Skeletal muscle tissue (tissue), 4 donors: ENCODE results near the gene NAA80. TPM values are rescaled to one million over a fixed set of nuclear protein-coding genes. Genes with fewer than 3 reads are reported as not detected.
"Not testable (repeated sequence)": the region's sequence is repeated elsewhere in the genome, so short reads cannot be mapped to it uniquely, and the experiment has no call there.

ENCODE experiments used
- H3K27ac ChIP-seq: one replicate; pipeline ENCODE4 v1.7.0; 2013; ENCODE audit warnings: mild to moderate bottlenecking, low read depth, low read length, inconsistent platforms
- H3K27me3 ChIP-seq, 3 donors: one replicate each; pipeline ENCODE4 v1.7.0; 2013; ENCODE audit warnings: low read length in 3 of 3; ENCODE audit not compliant: control insufficient read depth in 3 of 3, insufficient read depth in 3 of 3
- H3K36me3 ChIP-seq, 3 donors: one replicate each; pipeline ENCODE4 v1.7.0; 2013; ENCODE audit warnings: low read length in 3 of 3; ENCODE audit not compliant: control insufficient read depth in 3 of 3, insufficient read depth in 3 of 3
- H3K4me1 ChIP-seq, 3 donors: one replicate each; pipeline ENCODE4 v1.7.0; 2013; ENCODE audit warnings: low read length in 3 of 3, mild to moderate bottlenecking in 3 of 3; ENCODE audit not compliant: control insufficient read depth in 3 of 3, insufficient read depth in 3 of 3
- H3K4me3 ChIP-seq, 3 donors: one replicate each; pipeline ENCODE4 v1.7.0; 2013; ENCODE audit warnings: low read length in 3 of 3
- H3K9ac ChIP-seq, 3 donors: one replicate each; pipeline ENCODE4 v1.7.0; 2013; ENCODE audit warnings: low read length in 3 of 3, mild to moderate bottlenecking in 3 of 3, moderate library complexity in 2 of 3, low read depth in 1 of 3
- H3K9me3 ChIP-seq, 3 donors: one replicate each; pipeline ENCODE4 v1.7.0; 2013; ENCODE audit warnings: low read length in 3 of 3; ENCODE audit not compliant: control insufficient read depth in 3 of 3
- total RNA-seq: library from RNA; depleted of rRNA; stranded (reverse); fragments of >200 nt; gene quantifications from one replicate; pipeline ENCODE4 v1.2.3, GENCODE V29; 2014
- donor health status: Osteomylitis.

The NAA80 gene
- total RNA-seq, 1 donor from 2014 or later: 1.6 TPM

- no peak overlapping the region for H3K27ac ChIP-seq
- H3K4me3 ChIP-seq: no peak overlapping the region
- no peaks in the 10 kb centered on the region for H3K36me3 ChIP-seq
- H3K9me3 ChIP-seq: no peaks in the 10 kb centered on the region
- peaks cover 0 to 8% (median 0%) of the 10 kb centered on the region in 3 donors for H3K27me3 ChIP-seq
- H3K9ac ChIP-seq: no peak overlapping the region
- H3K4me1 ChIP-seq: peaks cover 20 to 35% (median 30%) of the 10 kb centered on the region in 3 donors
These were observed 22.5 kb downstream of the NAA80 start for GRCh38 chr3:50276762-50277101.

GRCh38 chr3:50275996-50276761 lies 23.0 kb downstream of the NAA80 start:
- peaks cover 0 to 8% (median 0%) of the 10 kb centered on the region in 3 donors for H3K27me3 ChIP-seq
- H3K4me1 ChIP-seq: peaks cover 20 to 35% (median 35%) of the 10 kb centered on the region in 3 donors

DNA sequence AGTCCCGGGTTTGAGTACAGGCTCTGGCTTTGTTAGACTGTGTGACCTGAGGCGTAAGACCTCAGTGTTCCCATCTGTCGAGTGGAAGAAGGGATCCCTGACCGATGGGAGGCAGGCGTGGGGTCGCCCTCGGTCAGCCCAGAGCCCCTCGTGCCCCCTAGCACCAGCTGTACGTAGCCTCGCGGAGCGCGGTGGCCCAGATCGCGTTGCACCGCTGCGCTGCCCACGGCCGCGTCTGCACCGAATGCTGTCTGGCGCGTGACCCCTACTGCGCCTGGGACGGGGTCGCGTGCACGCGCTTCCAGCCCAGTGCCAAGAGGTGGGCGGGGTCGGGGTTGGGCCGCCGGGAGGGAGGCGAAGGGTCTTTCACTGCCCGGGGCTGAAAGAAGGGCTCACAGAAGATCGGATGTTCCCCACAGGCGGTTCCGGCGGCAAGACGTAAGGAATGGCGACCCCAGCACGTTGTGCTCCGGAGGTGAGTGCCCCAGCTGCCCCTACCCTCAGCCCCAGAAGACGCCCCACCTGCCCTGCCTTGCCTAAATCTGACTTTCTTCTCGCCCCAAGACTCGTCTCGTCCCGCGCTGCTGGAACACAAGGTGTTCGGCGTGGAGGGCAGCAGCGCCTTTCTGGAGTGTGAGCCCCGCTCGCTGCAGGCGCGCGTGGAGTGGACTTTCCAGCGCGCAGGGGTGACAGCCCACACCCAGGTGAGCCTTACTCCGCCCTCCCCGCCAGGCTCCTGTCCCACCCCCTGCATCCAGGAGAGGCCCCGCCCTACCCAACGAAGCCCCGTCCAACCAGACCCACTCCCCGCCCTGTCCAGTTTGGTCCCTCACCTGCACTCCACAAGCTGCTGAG lies 23.8 kb downstream of the NAA80 start:
- H3K27me3 ChIP-seq: peaks cover 0 to 8% (median 0%) of the 10 kb centered on the region in 3 donors
- peaks cover 21 to 43% (median 36%) of the 10 kb centered on the region in 3 donors for H3K4me1 ChIP-seq
- H3K9ac ChIP-seq: no peak overlapping the region
- no peaks in the 10 kb centered on the region for H3K36me3 ChIP-seq
- no peaks in the 10 kb centered on the region for H3K9me3 ChIP-seq
- no peak overlapping the region for H3K27ac ChIP-seq
- no peak overlapping the region for H3K4me3 ChIP-seq

More at GRCh38 chr3:50275996-50276761, 23.0 kb downstream of the NAA80 start:
- no peak overlapping the region for H3K9ac ChIP-seq
- H3K4me3 ChIP-seq: no peak overlapping the region
- H3K36me3 ChIP-seq: no peaks in the 10 kb centered on the region
- H3K9me3 ChIP-seq: no peaks in the 10 kb centered on the region
- H3K27ac ChIP-seq: no peak overlapping the region

- H3K4me1 ChIP-seq: peaks cover 29 to 50% (median 42%) of the 10 kb centered on the region in 3 donors
- no peaks in the 10 kb centered on the region for H3K9me3 ChIP-seq
- peaks cover 0 to 8% (median 0%) of the 10 kb centered on the region in 3 donors for H3K27me3 ChIP-seq
- H3K9ac ChIP-seq: no peak overlapping the region
- no peak overlapping the region for H3K27ac ChIP-seq
- H3K36me3 ChIP-seq: no peaks in the 10 kb centered on the region
- H3K4me3 ChIP-seq: no peak overlapping the region
These were observed 24.7 kb downstream of the NAA80 start for GRCh38 chr3:50274371-50275104.

GRCh38 chr3:50273689-50274065 lies 25.5 kb downstream of the NAA80 start:
- no peak overlapping the region for H3K27ac ChIP-seq
- H3K36me3 ChIP-seq: no peaks in the 10 kb centered on the region
- H3K9me3 ChIP-seq: no peaks in the 10 kb centered on the region
- H3K27me3 ChIP-seq: peaks cover 0 to 8% (median 0%) of the 10 kb centered on the region in 3 donors
- peak overlapping the region in 1 of 3 donors; percentile 73 for H3K9ac ChIP-seq
- no peak overlapping the region for H3K4me3 ChIP-seq
- peaks cover 35 to 50% (median 43%) of the 10 kb centered on the region in 3 donors for H3K4me1 ChIP-seq

DNA sequence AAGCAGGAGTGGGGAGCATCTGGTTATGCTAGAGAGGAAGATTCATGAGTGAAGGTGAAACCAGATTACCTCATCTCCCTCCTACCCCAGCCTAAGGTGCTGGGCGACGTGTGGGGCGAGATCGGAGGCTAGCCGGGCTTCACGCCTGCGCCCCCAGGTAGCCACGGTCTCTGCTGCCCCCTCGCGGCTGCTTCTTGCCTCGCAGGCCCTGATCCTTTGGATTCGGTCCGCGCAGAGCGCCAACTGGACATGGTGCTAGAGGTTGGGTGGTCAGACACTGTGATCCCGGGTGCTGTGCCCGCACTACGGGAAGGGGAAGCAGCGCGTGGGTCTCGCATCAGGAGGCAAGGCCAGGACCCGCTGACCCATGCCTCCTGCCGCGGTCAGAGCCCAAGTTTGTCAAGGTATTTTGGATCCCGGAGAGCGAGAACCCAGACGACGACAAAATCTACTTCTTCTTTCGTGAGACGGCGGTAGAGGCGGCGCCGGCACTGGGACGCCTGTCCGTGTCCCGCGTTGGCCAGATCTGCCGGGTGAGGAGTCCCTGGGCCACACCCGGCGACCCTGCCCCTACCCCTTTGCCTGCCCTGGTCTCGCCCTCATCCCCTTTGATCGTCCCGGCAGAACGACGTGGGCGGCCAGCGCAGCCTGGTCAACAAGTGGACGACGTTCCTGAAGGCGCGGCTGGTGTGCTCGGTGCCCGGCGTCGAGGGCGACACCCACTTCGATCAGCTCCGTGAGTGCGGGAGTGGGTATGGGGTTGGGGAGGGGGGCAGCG lies 26.1 kb downstream of the NAA80 start:
- no peak overlapping the region for H3K27ac ChIP-seq
- no peaks in the 10 kb centered on the region for H3K36me3 ChIP-seq
- peak overlapping the region; percentile 16 to 76 (median 52) for H3K4me3 ChIP-seq
- H3K9ac ChIP-seq: peak overlapping the region; percentile 2 to 75 (median 73)
- H3K9me3 ChIP-seq: no peaks in the 10 kb centered on the region
- H3K4me1 ChIP-seq: peaks cover 35 to 50% (median 43%) of the 10 kb centered on the region in 3 donors
- H3K27me3 ChIP-seq: peaks cover 0 to 8% (median 0%) of the 10 kb centered on the region in 3 donors

GRCh38 chr3:50272538-50272910 lies 26.7 kb downstream of the NAA80 start:
- H3K27me3 ChIP-seq, H3K9me3 ChIP-seq, H3K36me3 ChIP-seq, H3K27ac ChIP-seq, H3K4me3 ChIP-seq: not testable (repeated sequence)
- H3K9ac ChIP-seq: peak overlapping the region in 1 of 3 donors; percentile 75
- H3K4me1 ChIP-seq: peaks cover 38 to 52% (median 43%) of the 10 kb centered on the region in 3 donors

DNA sequence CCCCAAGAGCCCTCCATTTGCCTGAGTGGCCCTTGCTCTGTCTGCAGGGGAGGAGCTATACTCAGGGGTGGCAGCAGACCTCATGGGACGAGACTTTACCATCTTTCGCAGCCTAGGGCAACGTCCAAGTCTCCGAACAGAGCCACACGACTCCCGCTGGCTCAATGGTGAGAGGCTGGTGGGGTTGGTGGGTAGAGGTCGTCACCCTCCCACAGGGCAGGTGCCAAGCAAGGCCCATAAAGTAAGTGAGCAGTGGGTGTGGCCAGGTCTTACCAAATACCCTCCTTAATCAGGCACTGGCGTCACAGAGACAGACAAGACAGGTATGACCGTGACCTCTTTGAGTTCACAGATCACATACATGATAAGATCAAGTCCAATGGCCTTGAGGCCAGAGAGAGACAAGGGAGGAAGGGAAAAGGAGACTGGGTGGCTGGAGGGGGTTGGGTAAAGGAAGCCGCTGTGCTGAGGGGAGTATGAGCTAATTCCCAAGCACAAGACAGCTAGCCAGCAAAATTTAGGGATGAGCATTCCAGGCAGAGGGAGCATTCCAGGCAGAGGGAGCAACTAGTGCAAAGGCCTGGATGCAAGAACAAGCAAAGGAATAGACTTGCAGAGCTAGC lies 27.8 kb downstream of the NAA80 start:
- no peaks in the 10 kb centered on the region for H3K9me3 ChIP-seq
- no peaks in the 10 kb centered on the region for H3K36me3 ChIP-seq
- H3K4me1 ChIP-seq: peaks cover 48 to 63% (median 53%) of the 10 kb centered on the region in 3 donors
- H3K27ac ChIP-seq: no peak overlapping the region
- H3K9ac ChIP-seq: no peak overlapping the region
- no peak overlapping the region for H3K4me3 ChIP-seq
- H3K27me3 ChIP-seq: peaks cover 0 to 7% (median 0%) of the 10 kb centered on the region in 3 donors
